Measurements from ENCODE around the gene THSD8.
"Not testable (repeated sequence)": the region's sequence is repeated elsewhere in the genome, so short reads cannot be mapped to it uniquely, and the experiment has no call there.

The THSD8 gene

GRCh38 chr19:12838182-12838885 lies 36.5 kb downstream of the THSD8 start, which contains the start of gene MAST1:
Gene MAST1 (plus strand): TSS chr19:12838515. CDS start chr19:12838573, 58 bp downstream.
- no peak for TF ChIP-seq ZNF274 (IDR thresholded peaks at IDR 0.05; ENCODE audit: low read depth, low read length)
- no peak within 1 kb of the TSS; the same call in 1 of the 2 replicates for H3K4me3 ChIP-seq (ENCODE audit: low read length)

GRCh38 chr19:12838886-12839756 lies 37.3 kb downstream of the THSD8 start:
- TF ChIP-seq ZNF274 (IDR thresholded peaks at IDR 0.05; ENCODE audit: low read depth, low read length) = no peak
- H3K4me3 ChIP-seq (ENCODE audit: low read length) = no peak overlapping the region

- TF ChIP-seq ZNF274 (IDR thresholded peaks at IDR 0.05; ENCODE audit: low read depth, low read length) = no peak
- H3K4me3 ChIP-seq (ENCODE audit: low read length) = no peak overlapping the region
These were observed 38.5 kb downstream of the THSD8 start for GRCh38 chr19:12840091-12841079.

- no peak for TF ChIP-seq ZNF274 (IDR thresholded peaks at IDR 0.05; ENCODE audit: low read depth, low read length)
- H3K4me3 ChIP-seq (ENCODE audit: low read length) = no peak overlapping the region; the same call in 1 of the 2 replicates
These were observed 39.2 kb downstream of the THSD8 start for GRCh38 chr19:12841094-12841493.

- TF ChIP-seq ZNF274 (IDR thresholded peaks at IDR 0.05; ENCODE audit: low read depth, low read length) = no peak
- H3K4me3 ChIP-seq (ENCODE audit: low read length) = no peak overlapping the region
These were observed 40.6 kb downstream of the THSD8 start for GRCh38 chr19:12842511-12842910.

- TF ChIP-seq ZNF274 (IDR thresholded peaks at IDR 0.05; ENCODE audit: low read depth, low read length) = no peak
These were observed 41.5 kb downstream of the THSD8 start for GRCh38 chr19:12843328-12843727.

GRCh38 chr19:12843999-12844732 lies 42.3 kb downstream of the THSD8 start:
- no peak overlapping the region for H3K4me3 ChIP-seq (ENCODE audit: low read length)
- TF ChIP-seq ZNF274 (IDR thresholded peaks at IDR 0.05; ENCODE audit: low read depth, low read length) = no peak

More at GRCh38 chr19:12843328-12843727, 41.5 kb downstream of the THSD8 start:
- H3K4me3 ChIP-seq (ENCODE audit: low read length) = no peak overlapping the region

GRCh38 chr19:12846613-12847012 lies 44.7 kb downstream of the THSD8 start:
- H3K4me3 ChIP-seq (ENCODE audit: low read length) = not testable (repeated sequence)

- TF ChIP-seq ZNF274 (IDR thresholded peaks at IDR 0.05; ENCODE audit: low read depth, low read length) = no peak
- no peak overlapping the region for H3K4me3 ChIP-seq (ENCODE audit: low read length)
These were observed 45.6 kb downstream of the THSD8 start for GRCh38 chr19:12847159-12848139.
